OCI-LY3 (cell line): Measurements from ENCODE around the gene MAP2K1.

Source experiments
- EZH2phosphoT487 ChIP-seq: fragments of 200-600 bp; shearing (Covaris generic); IDR thresholded peaks from 2 replicates; pipeline ENCODE4 v1.6.1; 2018; ENCODE audit warnings: antibody characterized with exemption, mixed run types, low read depth
- TF ChIP-seq, protein P1 (sequence below): fragments of 200-600, 300-600 bp; sonication (generic); IDR thresholded peaks from 2 replicates; pipeline ENCODE4 v1.5.1; 2014; ENCODE audit warnings: antibody characterized with exemption, low read length, low read depth

DNA sequence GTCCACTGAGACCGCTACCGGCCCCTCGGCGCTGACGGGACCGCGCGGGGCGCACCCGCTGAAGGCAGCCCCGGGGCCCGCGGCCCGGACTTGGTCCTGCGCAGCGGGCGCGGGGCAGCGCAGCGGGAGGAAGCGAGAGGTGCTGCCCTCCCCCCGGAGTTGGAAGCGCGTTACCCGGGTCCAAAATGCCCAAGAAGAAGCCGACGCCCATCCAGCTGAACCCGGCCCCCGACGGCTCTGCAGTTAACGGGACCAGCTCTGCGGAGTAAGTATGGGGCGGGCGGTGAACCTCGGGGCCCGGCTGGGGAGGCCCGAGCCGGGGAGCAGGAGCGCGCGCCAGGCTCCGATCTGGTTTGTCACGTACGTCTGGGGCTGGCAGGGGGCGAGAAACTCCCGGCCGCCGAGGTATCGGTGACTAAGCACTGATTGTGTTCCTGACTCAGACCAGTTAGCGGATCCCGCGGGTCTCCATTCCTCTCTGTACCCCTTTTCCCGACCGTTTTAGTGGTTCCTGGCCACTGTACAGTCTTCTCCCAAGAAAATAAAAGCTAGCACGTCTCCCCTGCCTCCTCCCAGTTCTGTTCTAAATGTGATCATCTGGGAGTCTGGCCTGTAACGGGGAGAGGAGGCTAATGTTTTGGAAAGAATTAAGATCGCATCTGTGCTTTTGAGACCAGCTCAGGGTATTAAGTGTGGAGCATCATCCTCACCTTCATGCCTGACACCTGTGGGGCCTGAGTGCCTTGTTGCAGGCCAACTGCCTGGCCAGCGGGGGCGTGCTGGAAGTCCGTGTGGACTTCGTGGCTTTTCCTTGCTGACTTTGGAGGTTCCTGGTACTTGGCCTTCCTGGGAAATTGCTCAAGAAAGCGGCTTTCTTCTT, 691 bp downstream of the MAP2K1 start:
- TF ChIP-seq, protein P1, sequence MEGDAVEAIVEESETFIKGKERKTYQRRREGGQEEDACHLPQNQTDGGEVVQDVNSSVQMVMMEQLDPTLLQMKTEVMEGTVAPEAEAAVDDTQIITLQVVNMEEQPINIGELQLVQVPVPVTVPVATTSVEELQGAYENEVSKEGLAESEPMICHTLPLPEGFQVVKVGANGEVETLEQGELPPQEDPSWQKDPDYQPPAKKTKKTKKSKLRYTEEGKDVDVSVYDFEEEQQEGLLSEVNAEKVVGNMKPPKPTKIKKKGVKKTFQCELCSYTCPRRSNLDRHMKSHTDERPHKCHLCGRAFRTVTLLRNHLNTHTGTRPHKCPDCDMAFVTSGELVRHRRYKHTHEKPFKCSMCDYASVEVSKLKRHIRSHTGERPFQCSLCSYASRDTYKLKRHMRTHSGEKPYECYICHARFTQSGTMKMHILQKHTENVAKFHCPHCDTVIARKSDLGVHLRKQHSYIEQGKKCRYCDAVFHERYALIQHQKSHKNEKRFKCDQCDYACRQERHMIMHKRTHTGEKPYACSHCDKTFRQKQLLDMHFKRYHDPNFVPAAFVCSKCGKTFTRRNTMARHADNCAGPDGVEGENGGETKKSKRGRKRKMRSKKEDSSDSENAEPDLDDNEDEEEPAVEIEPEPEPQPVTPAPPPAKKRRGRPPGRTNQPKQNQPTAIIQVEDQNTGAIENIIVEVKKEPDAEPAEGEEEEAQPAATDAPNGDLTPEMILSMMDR: peak; percentile 45
- TF ChIP-seq EZH2phosphoT487: no peak
